SK-N-MC (cell line): ENCODE results near the gene UGGT2.

Source experiments
- EZH2 ChIP-seq: fragments of 200-600 bp; sonication (generic); IDR thresholded peaks from one replicate; pipeline ENCODE4 v1.6.1; 2017; ENCODE audit warnings: antibody characterized with exemption
- POLR2AphosphoS5 ChIP-seq: IDR thresholded peaks from 2 replicates; pipeline ENCODE4 v1.6.1; 2012; ENCODE audit warnings: mild to moderate bottlenecking, low read depth, low read length, borderline replicate concordance

DNA sequence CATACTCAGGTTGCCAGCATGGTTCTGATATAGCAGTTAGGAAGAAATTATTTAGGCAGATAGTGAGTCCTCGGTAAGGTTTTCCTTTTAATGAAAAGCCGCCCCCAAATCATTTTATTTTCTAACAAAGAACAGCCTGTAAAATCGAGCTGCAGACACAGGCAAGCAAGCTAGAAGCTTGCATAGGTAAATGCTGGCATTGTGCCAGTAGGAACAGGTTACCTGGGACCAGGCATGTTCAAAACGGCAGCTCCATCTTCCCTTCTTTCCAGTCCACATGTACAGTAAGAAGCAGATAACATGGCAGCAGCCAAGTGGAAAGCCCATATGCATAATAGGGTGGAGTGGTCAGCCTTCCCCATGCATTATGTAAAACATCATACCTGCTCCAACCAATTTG lies 71.1 kb downstream of the UGGT2 start:
- TF ChIP-seq EZH2 (no peak), POLR2AphosphoS5 (no peak)
